Mammary epithelial cell (primary cell): Measurements from ENCODE around the gene DOCK1.

Experiments
- EZH2 ChIP-seq: IDR thresholded peaks from 2 replicates; pipeline ENCODE4 v1.6.1; 2012; ENCODE audit warnings: low read length, inconsistent platforms, borderline replicate concordance
- TF ChIP-seq, protein P1 (sequence below), 2 donors: IDR thresholded peaks in 1 of 2; conservative IDR thresholded peaks in 1 of 2; 2 replicates each; pipeline ENCODE4 v1.5.1; 2011 to 2012; ENCODE audit warnings: inconsistent platforms in 2 of 2, low read length in 2 of 2, mild to moderate bottlenecking in 2 of 2, control low read depth in 1 of 2, low read depth in 1 of 2; ENCODE audit not compliant: insufficient read depth in 1 of 2; ENCODE audit errors: extremely low read depth in 1 of 2

- TF ChIP-seq, protein P1, sequence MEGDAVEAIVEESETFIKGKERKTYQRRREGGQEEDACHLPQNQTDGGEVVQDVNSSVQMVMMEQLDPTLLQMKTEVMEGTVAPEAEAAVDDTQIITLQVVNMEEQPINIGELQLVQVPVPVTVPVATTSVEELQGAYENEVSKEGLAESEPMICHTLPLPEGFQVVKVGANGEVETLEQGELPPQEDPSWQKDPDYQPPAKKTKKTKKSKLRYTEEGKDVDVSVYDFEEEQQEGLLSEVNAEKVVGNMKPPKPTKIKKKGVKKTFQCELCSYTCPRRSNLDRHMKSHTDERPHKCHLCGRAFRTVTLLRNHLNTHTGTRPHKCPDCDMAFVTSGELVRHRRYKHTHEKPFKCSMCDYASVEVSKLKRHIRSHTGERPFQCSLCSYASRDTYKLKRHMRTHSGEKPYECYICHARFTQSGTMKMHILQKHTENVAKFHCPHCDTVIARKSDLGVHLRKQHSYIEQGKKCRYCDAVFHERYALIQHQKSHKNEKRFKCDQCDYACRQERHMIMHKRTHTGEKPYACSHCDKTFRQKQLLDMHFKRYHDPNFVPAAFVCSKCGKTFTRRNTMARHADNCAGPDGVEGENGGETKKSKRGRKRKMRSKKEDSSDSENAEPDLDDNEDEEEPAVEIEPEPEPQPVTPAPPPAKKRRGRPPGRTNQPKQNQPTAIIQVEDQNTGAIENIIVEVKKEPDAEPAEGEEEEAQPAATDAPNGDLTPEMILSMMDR (conservative IDR thresholded peaks at IDR 0.05 in 1 of 2, IDR thresholded peaks at IDR 0.05 in 1 of 2; ENCODE audit: extremely low read depth in 1 of 2, insufficient read depth in 1 of 2, low read depth in 1 of 2, low read length in 2 of 2) = no peak
- TF ChIP-seq EZH2 = no peak
Measured at GRCh38 chr10:127137391-127137790, 232.2 kb downstream of the DOCK1 start.
